ENCODE data around the gene ABHD17A. TPM values are rescaled to one million over a fixed set of nuclear protein-coding genes. Genes with fewer than 3 reads are reported as not detected.

The ABHD17A gene
- total and polyA plus RNA-seq, 2 of the 8 experiments (the other 6 are each of a cell fraction or from before 2014, with no cell fraction given): 41.2 to 87.4 TPM

GRCh38 chr19:1855828-1856255 is 29.5 kb downstream of the ABHD17A start:
- Histone ChIP-seq H3K4me3 (ENCODE audit: extremely low read depth in 1 of 4, insufficient read depth in 2 of 4, low read depth in 3 of 4, low read length in 4 of 4) (peak overlapping the region in 1 of 4 experiments; percentile 70; a peak in 3 of 8 replicates), H3K79me2 (ENCODE audit: control insufficient read depth in 1 of 2, insufficient read depth in 2 of 2, low read length in 2 of 2) (peaks cover 3 to 57% of the 10 kb centered on the region in 2 experiments; a peak in 3 of 4 replicates), H4K91ac (replicated peaks; ENCODE audit: insufficient read length, low read length) (no peak overlapping the region), H4K5ac (ENCODE audit: insufficient read length, low read depth, low read length) (no peak overlapping the region), H3K36me3 (ENCODE audit: control insufficient read depth in 2 of 4, insufficient read depth in 4 of 4, low read length in 3 of 4) (no peaks in the 10 kb centered on the region), H3K23me2 (ENCODE audit: low read depth, low read length) (peaks cover 6% of the 10 kb centered on the region; the same call in 1 of the 2 replicates), H3K4ac (replicated peaks; ENCODE audit: insufficient read length, low read depth, low read length) (peak overlapping the region; percentile 92), H2AK5ac (ENCODE audit: low read depth, low read length) (no peak overlapping the region; the same call in 1 of the 2 replicates), H2BK12ac (ENCODE audit: low read depth, low read length) (peak overlapping the region; percentile 90; the same call in 1 of the 2 replicates), H2BK120ac (replicated peaks; ENCODE audit: low read depth, low read length) (no peak overlapping the region), H2BK5ac (ENCODE audit: low read depth, low read length) (peak overlapping the region; percentile 81; the same call in 1 of the 2 replicates), H3K27me3 (replicated peaks in 1 of 4; ENCODE audit: control insufficient read depth in 3 of 4, extremely low read depth in 1 of 4, insufficient read depth in 3 of 4, low read length in 3 of 4) (no peaks in the 10 kb centered on the region), H3K23ac (ENCODE audit: insufficient read length) (no peak overlapping the region), H3K9ac (replicated peaks in 1 of 4; ENCODE audit: extremely low read depth in 1 of 4, low read depth in 3 of 4, low read length in 3 of 4) (peak overlapping the region in 2 of 4 experiments; percentile 20 to 21; a peak in 2 of 7 replicates), H2AFZ (ENCODE audit: low read length) (no peak overlapping the region), H2BK20ac (ENCODE audit: low read length) (no peak overlapping the region; the same call in 1 of the 2 replicates), H3K18ac (ENCODE audit: extremely low read depth, low read length) (peak overlapping the region; percentile 87), H3K79me1 (ENCODE audit: low read depth, low read length) (peaks cover 19% of the 10 kb centered on the region), H2BK15ac (ENCODE audit: low read length) (peak overlapping the region; percentile 97; the same call in 1 of the 2 replicates), H4K20me1 (replicated peaks in 1 of 2; ENCODE audit: control insufficient read depth in 1 of 2, insufficient read depth in 2 of 2, low read length in 2 of 2) (peaks cover 31 to 38% of the 10 kb centered on the region in 2 experiments), H3K27ac (ENCODE audit: low read depth, low read length) (peak overlapping the region; percentile 58), H3K4me1 (replicated peaks in 1 of 4; ENCODE audit: control insufficient read depth in 3 of 4, insufficient read depth in 4 of 4, low read length in 3 of 4) (peaks cover 0 to 67% (median 55%) of the 10 kb centered on the region in 4 experiments; a peak in 6 of 7 replicates), H3K56ac (replicated peaks; ENCODE audit: insufficient read length, low read depth, low read length) (no peak overlapping the region), H3K4me2 (ENCODE audit: insufficient read depth in 1 of 2, low read depth in 2 of 2, low read length in 2 of 2) (peak overlapping the region; percentile 67 to 95), H3K9me3 (ENCODE audit: insufficient read depth in 2 of 2, low read depth in 1 of 2, low read length in 1 of 2) (no peaks in the 10 kb centered on the region), H3K14ac (ENCODE audit: insufficient read length) (no peak overlapping the region), H4K8ac (ENCODE audit: extremely low read depth, insufficient read depth, low read length) (no peak overlapping the region; the same call in 1 of the 2 replicates)
- 60% methylated on average over 13 of the region's 13 CpGs; no CpG with 5 or more reads in 1 of the 2 experiments for WGBS, 2 experiments (ENCODE audit: extremely low coverage in 1 of 2, insufficient coverage in 1 of 2, insufficient read length in 1 of 2, insufficient replicate concordance in 2 of 2, low coverage in 1 of 2, low lambda C conversion rate in 2 of 2, missing lambda C conversion rate in 1 of 2)
- no peak for TF ChIP-seq E2F6 (IDR thresholded peaks at IDR 0.05)
- FAIRE-seq (no peak), DNase-seq (ENCODE audit: low read depth in 1 of 2, low spot score in 2 of 2) (no peak)
- CTCF ChIA-PET (ENCODE audit: partially characterized antibody): interaction anchor here (0.6 to 2.5 kb wide), 5 partner anchors 11 to 42 kb away, joined by 3 to 13 read pairs (median 4); no protein-coding TSS in a partner anchor
- POLR2A ChIA-PET (ENCODE audit: partially characterized antibody): interaction anchor here (0.7 to 2.2 kb wide), 6 partner anchors 9 to 587 kb away, joined by 4 to 9 read pairs (median 5); partner anchors contain the start of genes CIRBP and MKNK2
